Stimulated activated CD4-positive, alpha-beta T cell treated with anti-CD3 and anti-CD28 coated beads, Interleukin-4, amount 100 ng/mL, for 1 hour (primary cell): ENCODE data around the gene CEP112.
"Not testable (repeated sequence)": the region's sequence is repeated elsewhere in the genome, so short reads cannot be mapped to it uniquely, and the experiment has no call there.

Source experiments
- DNase-seq: peaks from one replicate; pipeline ENCODE4 v3.0.0-alpha.2; 2020

CEP112 gene

GRCh38 chr17:65811043-65811442, 380.9 kb downstream of the CEP112 start:
- DNase-seq = no peak

- DNase-seq = no peak
Measured at GRCh38 chr17:65809366-65809765, 382.6 kb downstream of the CEP112 start.

DNA sequence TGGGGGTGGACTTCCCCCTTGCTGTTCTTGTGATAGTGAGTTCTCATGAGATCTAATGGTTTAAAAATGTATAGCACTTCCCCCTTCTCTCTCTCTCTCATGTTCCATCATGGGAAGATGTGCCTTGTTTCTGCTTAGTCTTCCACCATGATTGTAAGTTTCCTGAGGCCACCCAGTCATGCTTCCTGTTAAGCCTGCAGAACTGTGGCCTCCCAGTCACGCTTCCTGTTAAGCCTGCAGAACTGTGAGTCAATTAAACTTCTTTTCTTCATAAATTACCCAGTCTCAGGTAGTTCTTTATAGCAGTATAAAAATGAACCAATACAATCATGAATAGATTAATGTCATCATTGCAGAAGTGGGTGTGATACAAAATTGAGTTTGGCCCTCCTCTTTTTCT, 383.4 kb downstream of the CEP112 start:
- DNase-seq = not testable (repeated sequence)

DNA sequence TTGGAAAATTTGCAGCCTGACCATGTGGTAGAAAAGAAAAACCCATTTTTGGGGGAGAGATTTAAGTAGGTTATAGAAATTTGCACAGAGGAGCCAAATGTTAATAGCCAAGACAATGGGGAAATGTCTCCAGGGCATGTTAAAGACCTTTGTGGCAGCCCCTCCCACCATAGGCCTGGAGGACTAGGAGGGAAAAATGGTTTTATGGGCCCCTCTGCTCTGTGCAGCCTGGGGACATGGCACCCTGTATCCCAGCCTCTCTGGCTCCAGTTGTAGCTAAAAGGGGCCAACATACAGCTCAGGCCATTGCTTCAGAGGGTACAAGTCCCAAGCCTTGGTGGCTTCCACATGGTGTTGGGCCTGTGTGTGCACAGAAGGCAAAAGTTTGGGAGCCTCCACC, 384.6 kb downstream of the CEP112 start:
- no peak for DNase-seq

DNA sequence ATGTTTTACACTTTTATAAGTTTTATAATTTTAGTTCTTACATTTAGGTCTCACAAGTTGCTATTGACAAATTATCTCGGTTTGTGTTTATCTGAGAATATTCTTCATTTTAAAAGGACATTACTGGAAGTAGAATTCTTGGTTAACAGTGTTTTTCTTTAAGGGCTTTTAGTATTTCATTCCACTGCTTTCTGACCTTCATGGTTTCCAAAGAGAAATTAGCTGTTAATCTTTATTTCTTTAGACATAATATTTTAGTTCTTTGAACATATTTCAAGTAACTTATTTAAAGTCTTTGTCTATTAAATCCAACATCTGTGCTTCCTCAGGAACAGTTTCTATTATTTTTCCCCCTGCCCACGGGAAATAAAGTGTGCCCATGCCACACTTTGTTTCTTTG, 390.4 kb downstream of the CEP112 start:
- DNase-seq = no peak

DNA sequence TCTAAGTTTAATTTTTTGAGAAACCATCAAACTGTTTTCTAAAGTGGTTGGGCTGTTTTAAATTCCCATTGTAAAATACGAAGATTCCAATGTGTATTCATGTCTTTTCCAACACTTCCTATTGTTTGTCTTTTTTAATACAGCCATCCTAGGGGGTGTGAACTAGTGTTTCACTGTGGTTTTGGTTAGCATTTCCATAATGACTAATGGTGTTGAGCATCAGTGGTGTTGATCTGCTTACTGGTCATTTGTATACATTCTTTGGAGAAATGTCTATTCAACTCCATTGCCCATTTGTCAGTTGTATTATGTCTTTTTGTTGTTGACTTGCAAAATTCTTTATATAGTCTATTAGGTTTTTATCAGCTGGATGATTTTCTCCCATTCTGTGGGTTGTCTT, 391.3 kb downstream of the CEP112 start:
- no peak for DNase-seq

- no peak for DNase-seq
Measured at GRCh38 chr17:65799869-65800268, 392.1 kb downstream of the CEP112 start.

DNA sequence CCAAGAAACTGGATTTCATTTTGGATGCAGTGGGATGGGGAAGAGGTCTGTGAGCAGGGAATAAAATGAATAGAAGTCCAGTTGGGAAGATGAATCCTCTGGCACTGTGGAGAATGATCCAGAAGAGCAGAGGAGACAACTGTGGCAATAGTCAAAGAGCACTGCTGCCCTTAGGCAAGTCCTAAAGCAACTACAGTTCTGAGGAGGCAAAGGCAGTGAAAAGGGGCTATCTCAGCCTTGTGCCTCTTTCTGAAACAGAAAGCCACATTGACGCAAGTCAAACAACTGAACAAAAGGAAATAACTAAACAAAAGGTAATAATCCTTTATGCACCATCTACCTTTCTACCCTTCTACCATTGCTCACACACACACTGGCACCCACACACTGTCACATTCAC, 392.5 kb downstream of the CEP112 start:
- DNase-seq = no peak

DNA sequence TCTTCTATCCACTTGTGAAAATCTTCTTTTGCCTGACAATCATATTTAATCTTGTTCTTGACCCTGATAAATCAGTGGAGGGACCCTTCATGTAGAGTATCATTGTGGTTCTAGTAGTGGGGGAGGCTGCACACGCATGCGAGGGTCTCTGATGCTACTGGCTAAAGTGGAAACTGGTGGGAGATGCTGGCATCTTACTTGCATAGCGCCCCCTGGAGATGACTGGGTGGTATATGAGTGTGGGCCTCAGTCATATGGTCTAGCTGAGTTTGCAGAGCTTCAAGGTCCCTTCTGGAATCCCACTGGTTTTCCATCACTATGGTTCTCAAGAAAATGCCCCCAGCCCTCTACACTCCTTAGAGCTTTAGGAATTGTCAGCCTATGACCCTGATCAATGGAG, 394.1 kb downstream of the CEP112 start:
- DNase-seq = peak; percentile 19

- no peak for DNase-seq
Measured at GRCh38 chr17:65797101-65797500, 394.8 kb downstream of the CEP112 start.

GRCh38 chr17:65794572-65794971, 397.4 kb downstream of the CEP112 start:
- no peak for DNase-seq

- no peak for DNase-seq
Measured at GRCh38 chr17:65790241-65790640, 401.7 kb downstream of the CEP112 start.

- no peak for DNase-seq
Measured at GRCh38 chr17:65787503-65787902, 404.4 kb downstream of the CEP112 start.

DNA sequence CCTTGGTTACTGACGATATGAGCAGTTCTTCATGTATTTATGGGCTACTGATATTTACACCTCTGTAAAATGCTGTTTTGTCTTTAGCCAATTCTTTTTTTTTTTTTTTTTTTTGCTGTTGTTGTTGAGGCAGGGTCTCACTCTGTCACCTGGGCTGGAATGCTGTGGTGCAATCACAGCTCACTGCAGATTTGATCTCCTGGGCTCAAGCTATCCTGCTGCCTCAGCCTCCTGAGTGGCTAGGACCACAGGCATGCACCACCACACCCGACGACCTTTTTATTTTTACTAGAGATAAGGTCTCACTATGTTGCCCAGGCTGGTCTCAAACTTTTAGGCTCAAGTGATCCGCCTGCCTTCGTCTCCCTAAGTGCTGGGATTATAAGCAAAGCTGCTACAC, 405.5 kb downstream of the CEP112 start:
- DNase-seq = no peak

DNA sequence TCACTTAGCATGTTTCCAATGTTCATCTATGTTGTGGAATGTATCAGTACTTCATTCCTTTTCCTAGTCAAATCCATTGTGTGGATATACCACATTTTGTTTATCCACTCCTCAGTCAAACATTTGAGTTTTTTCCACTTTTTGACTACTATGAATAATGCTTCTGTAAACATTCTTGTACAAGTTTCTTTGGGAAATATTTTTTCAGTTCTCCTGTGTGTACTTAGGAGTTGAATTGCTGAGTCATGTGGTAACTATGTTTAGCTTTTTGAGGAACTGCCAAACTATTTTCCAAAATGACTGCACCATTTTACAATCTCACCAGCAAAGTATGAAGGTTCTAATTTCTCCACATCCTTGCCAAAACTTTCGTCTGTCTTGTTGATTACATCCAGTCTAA, 406.8 kb downstream of the CEP112 start:
- DNase-seq = no peak

DNA sequence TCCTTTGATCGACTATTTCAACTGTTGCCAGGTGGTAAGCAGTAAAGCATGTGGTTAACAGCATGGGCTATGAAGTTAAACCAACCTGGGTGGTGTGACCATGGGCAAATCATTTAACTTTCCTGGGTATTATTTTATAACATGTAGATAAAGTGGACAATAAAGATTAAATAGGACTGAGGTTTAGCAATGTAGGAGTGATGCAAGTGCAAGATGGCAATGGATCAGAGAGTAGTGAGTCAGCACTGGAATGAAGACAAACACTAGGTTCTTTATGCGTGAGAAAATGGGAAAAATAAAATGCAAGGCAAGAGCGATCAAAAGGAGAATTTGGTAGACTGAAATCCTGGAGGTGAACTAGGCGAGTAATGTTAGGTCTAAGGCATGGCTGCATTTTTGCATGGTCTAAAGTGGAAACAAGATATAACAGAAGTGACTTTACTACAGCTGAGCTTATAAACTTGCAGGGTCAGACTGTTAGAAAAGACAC, 408.0 kb downstream of the CEP112 start:
- no peak for DNase-seq

- not testable (repeated sequence) for DNase-seq
Measured at GRCh38 chr17:65782104-65782706, 409.7 kb downstream of the CEP112 start.

- no peak for DNase-seq
Measured at GRCh38 chr17:65780111-65780510, 411.8 kb downstream of the CEP112 start.

- no peak for DNase-seq
Measured at GRCh38 chr17:65776890-65777289, 415.0 kb downstream of the CEP112 start.

GRCh38 chr17:65774787-65775186, 417.1 kb downstream of the CEP112 start:
- no peak for DNase-seq

GRCh38 chr17:65772989-65773388, 418.9 kb downstream of the CEP112 start:
- DNase-seq = no peak

GRCh38 chr17:65771704-65772103, 420.2 kb downstream of the CEP112 start:
- no peak for DNase-seq

GRCh38 chr17:65763786-65764185, 428.1 kb downstream of the CEP112 start:
- no peak for DNase-seq

- DNase-seq = no peak
Measured at GRCh38 chr17:65762973-65763372, 429.0 kb downstream of the CEP112 start.

DNA sequence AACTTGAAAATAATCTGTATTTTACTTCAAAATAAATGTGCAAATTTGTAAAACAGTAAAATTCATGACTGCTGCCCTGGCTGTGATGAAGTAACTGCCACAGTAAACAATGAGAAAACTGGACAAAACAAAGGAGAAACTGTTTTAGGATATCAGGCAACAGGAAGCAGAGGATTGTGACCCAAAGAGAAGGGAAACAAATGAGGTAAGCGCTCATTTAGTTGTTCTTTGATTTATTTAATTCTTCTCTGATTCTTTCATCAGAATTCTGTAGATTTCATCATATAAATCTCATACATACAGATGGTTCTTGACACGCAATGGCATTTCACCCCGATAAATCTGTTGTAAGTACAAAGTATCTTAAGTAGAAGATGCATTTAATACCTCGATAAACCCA, 432.4 kb downstream of the CEP112 start:
- no peak for DNase-seq

DNA sequence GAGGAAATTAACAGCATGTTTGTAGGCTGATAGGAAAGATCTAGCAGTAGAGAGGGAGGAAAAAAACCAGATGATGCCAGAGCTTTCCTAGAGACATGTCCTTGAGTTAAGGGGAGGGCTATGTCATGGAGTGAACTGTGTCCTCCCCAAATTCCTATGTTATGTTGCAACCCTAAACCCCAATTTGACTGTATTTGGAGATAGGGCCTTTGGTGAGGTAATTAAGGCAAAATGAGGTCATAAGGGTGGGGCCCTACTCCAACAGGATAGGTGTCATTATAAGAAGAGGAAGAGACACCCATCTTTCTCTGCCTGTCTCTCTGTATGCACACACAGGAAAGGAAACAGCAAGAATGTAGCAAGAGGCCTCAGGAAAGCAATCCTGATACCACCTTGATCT, 435.2 kb downstream of the CEP112 start:
- DNase-seq = no peak
